Astrocyte (in vitro differentiated cells and primary cell): ENCODE data around the gene SEC31A.

Experiments
- CTCF ChIP-seq: IDR thresholded peaks from 2 replicates; pipeline ENCODE4 v1.5.1; 2011; ENCODE audit warnings: low read depth, mild to moderate bottlenecking, inconsistent platforms, low read length, moderate library complexity; ENCODE audit not compliant: insufficient read depth
- EZH2 ChIP-seq: IDR thresholded peaks from 2 replicates; pipeline ENCODE4 v1.6.1; 2012; ENCODE audit warnings: mild to moderate bottlenecking, low read length, inconsistent platforms; ENCODE audit not compliant: insufficient read depth

GRCh38 chr4:82865592-82865991, 25.4 kb downstream of the SEC31A start:
- no peak for TF ChIP-seq CTCF
- no peak for TF ChIP-seq EZH2
